LNCaP clone FGC (cell line): Measurements from ENCODE around the gene RELN.
"Not testable (repeated sequence)": the region's sequence is repeated elsewhere in the genome, so short reads cannot be mapped to it uniquely, and the experiment has no call there.

Experiments
- DNase-seq: peaks from one replicate; pipeline ENCODE4 v3.0.0-alpha.2; 2011; ENCODE audit warnings: low read depth
- H3K4me3 ChIP-seq: 2 replicates; pipeline ENCODE4 v1.5.1; 2011; ENCODE audit warnings: mild to moderate bottlenecking, low read depth, low read length, control low read depth
- CTCF ChIP-seq: IDR thresholded peaks from 2 replicates; pipeline ENCODE4 v1.5.1; 2012; ENCODE audit warnings: mild to moderate bottlenecking; ENCODE audit not compliant: control insufficient read depth, insufficient read depth; ENCODE audit errors: extremely low read depth

The RELN gene

GRCh38 chr7:103784646-103785286 lies 204.7 kb downstream of the RELN start:
- DNase-seq, result no peak
- no peak for TF ChIP-seq CTCF
- no peak overlapping the region for H3K4me3 ChIP-seq

- DNase-seq, result no peak
- no peak overlapping the region for H3K4me3 ChIP-seq
- TF ChIP-seq CTCF, result no peak
These were observed 208.0 kb downstream of the RELN start for GRCh38 chr7:103781409-103781808.

- H3K4me3 ChIP-seq, DNase-seq: not testable (repeated sequence)
These were observed 208.9 kb downstream of the RELN start for GRCh38 chr7:103780561-103780960.

GRCh38 chr7:103777440-103777839 lies 212.0 kb downstream of the RELN start:
- no peak overlapping the region for H3K4me3 ChIP-seq
- no peak for TF ChIP-seq CTCF
- DNase-seq, result no peak

- no peak for DNase-seq
- TF ChIP-seq CTCF, result no peak
These were observed 215.7 kb downstream of the RELN start for GRCh38 chr7:103773726-103774125.

GRCh38 chr7:103772171-103772773 lies 217.2 kb downstream of the RELN start:
- no peak for TF ChIP-seq CTCF
- DNase-seq, result no peak
- no peak overlapping the region for H3K4me3 ChIP-seq

More at GRCh38 chr7:103773726-103774125, 215.7 kb downstream of the RELN start:
- H3K4me3 ChIP-seq, result no peak overlapping the region

- no peak overlapping the region for H3K4me3 ChIP-seq
- DNase-seq, result no peak
- no peak for TF ChIP-seq CTCF
These were observed 218.2 kb downstream of the RELN start for GRCh38 chr7:103771294-103771693.
